Activated CD8-positive, alpha-beta memory T cell treated with anti-CD3 and anti-CD28 coated beads for 36 hours (primary cell): ENCODE results near the gene EFCAB5. TPM values are rescaled to one million over a fixed set of nuclear protein-coding genes. Genes with fewer than 3 reads are reported as not detected.
"Not testable (repeated sequence)": the region's sequence is repeated elsewhere in the genome, so short reads cannot be mapped to it uniquely, and the experiment has no call there.

Source experiments
- CTCF ChIA-PET: fragments of 350-600 bp; sonication (Branson Sonifier 250); formaldehyde crosslinking; loops from one replicate; lab custom pipeline; 2021; ENCODE audit warnings: antibody characterized with exemption; lab: Charles Lee
- POLR2A ChIA-PET: fragments of 350-600 bp; sonication (Branson Sonifier 250); formaldehyde crosslinking; loops from one replicate; lab custom pipeline; 2021; ENCODE audit warnings: antibody characterized with exemption; lab: Charles Lee
- total RNA-seq, 2 experiments: library from RNA; stranded (reverse); gene quantifications; one replicate each; pipeline ENCODE4 v1.2.3, GENCODE V29; 2021

Gene EFCAB5
- total RNA-seq, 2 experiments from 2014 or later: 0.59 to 0.69 TPM

GRCh38 chr17:30116661-30117551 lies 175.5 kb downstream of the EFCAB5 start, which contains the start of gene NSRP1:
Gene NSRP1, plus strand, starts transcription at chr17:30116816. Its CDS starts 28 bp downstream, at chr17:30116844.
- CTCF ChIA-PET: interaction anchor here (2.5 kb wide), 1 partner anchor 12 kb away, joined by 10 read pairs; no protein-coding TSS in a partner anchor
- POLR2A ChIA-PET: interaction anchor here (0.6 to 1.3 kb wide), 3 partner anchors 12 to 937 kb away, joined by 3 read pairs; partner anchors contain the start of gene MYO18A

- ChIA-PET POLR2A (interaction anchor here (0.7 to 1.3 kb wide), 2 partner anchors 13 to 187 kb away, joined by 3 read pairs; no protein-coding TSS in a partner anchor), CTCF (interaction anchor here (0.7 to 2.5 kb wide), 3 partner anchors 9 to 221 kb away, joined by 3 to 10 read pairs (median 4); no protein-coding TSS in a partner anchor)
Observed at GRCh38 chr17:30117675-30118081, 176.2 kb downstream of the EFCAB5 start.

GRCh38 chr17:30118635-30119034 lies 177.2 kb downstream of the EFCAB5 start:
- ChIA-PET POLR2A (interaction anchor here (0.6 kb wide), 1 partner anchor 159 kb away, joined by 3 read pairs; no protein-coding TSS in a partner anchor), CTCF (interaction anchor here (1.3 to 2.5 kb wide), 2 partner anchors 8 to 14 kb away, joined by 4 to 10 read pairs; no protein-coding TSS in a partner anchor)

GRCh38 chr17:30124273-30124796 lies 182.9 kb downstream of the EFCAB5 start:
- POLR2A ChIA-PET: no interaction called here
- CTCF ChIA-PET: interaction anchor here (1.0 to 3.1 kb wide), 5 partner anchors 11 to 223 kb away, joined by 3 to 22 read pairs (median 5); no protein-coding TSS in a partner anchor

GRCh38 chr17:30130121-30130520 lies 188.7 kb downstream of the EFCAB5 start:
- ChIA-PET POLR2A (no interaction called here), CTCF (no interaction called here)

- POLR2A ChIA-PET: interaction anchor here (0.6 kb wide), 1 partner anchor 992 kb away, joined by 7 read pairs; no protein-coding TSS in a partner anchor
Observed at GRCh38 chr17:30132615-30133014, 191.2 kb downstream of the EFCAB5 start.

GRCh38 chr17:30133197-30133596 lies 191.8 kb downstream of the EFCAB5 start:
- ChIA-PET POLR2A (interaction anchor here (0.6 kb wide), 1 partner anchor 992 kb away, joined by 7 read pairs; no protein-coding TSS in a partner anchor), CTCF (no interaction called here)

More at GRCh38 chr17:30132615-30133014, 191.2 kb downstream of the EFCAB5 start:
- CTCF ChIA-PET: interaction anchor here (0.6 kb wide), 1 partner anchor 148 kb away, joined by 3 read pairs; no protein-coding TSS in a partner anchor

- POLR2A ChIA-PET: no interaction called here
- CTCF ChIA-PET: no interaction called here
Observed at GRCh38 chr17:30134551-30134950, 193.1 kb downstream of the EFCAB5 start.

GRCh38 chr17:30137158-30137557 lies 195.7 kb downstream of the EFCAB5 start:
- ChIA-PET POLR2A (no interaction called here), CTCF (interaction anchor here (1.1 kb wide), 1 partner anchor 199 kb away, joined by 3 read pairs; no protein-coding TSS in a partner anchor)

- POLR2A ChIA-PET, CTCF ChIA-PET: not testable (repeated sequence)
Observed at GRCh38 chr17:30147860-30148259, 206.4 kb downstream of the EFCAB5 start.

- POLR2A ChIA-PET: no interaction called here
- CTCF ChIA-PET: no interaction called here
Observed at GRCh38 chr17:30148376-30148775, 206.9 kb downstream of the EFCAB5 start.

- CTCF ChIA-PET: interaction anchor here (2.1 kb wide), 1 partner anchor 25 kb away, joined by 7 read pairs; no protein-coding TSS in a partner anchor
Observed at GRCh38 chr17:30151471-30151870, 210.0 kb downstream of the EFCAB5 start.

GRCh38 chr17:30153463-30153862 lies 212.0 kb downstream of the EFCAB5 start:
- POLR2A ChIA-PET: no interaction called here

More at GRCh38 chr17:30151471-30151870, 210.0 kb downstream of the EFCAB5 start:
- POLR2A ChIA-PET: no interaction called here

GRCh38 chr17:30155389-30155788 lies 214.0 kb downstream of the EFCAB5 start:
- ChIA-PET CTCF (interaction anchor here (1.0 kb wide), 1 partner anchor 137 kb away, joined by 3 read pairs; no protein-coding TSS in a partner anchor), POLR2A (no interaction called here)

More at GRCh38 chr17:30153463-30153862, 212.0 kb downstream of the EFCAB5 start:
- CTCF ChIA-PET: no interaction called here

Other genes starting within 250 kb of the EFCAB5 start
- 10 to 100 TPM; 26.5 to 27.3 TPM for gene SSH2, start 11.4 kb upstream of the EFCAB5 start, total RNA-seq
- gene NSRP1, start 175.2 kb downstream of the EFCAB5 start, total RNA-seq: 10 to 100 TPM; 25.3 to 26.2 TPM